GM18873 (cell line): Measurements from ENCODE around the gene CERS1.

Source experiments
- ATAC-seq: cut with Tn5 transposase; IDR thresholded peaks from one replicate; pipeline ENCODE4 v1.9.1; 2021; ENCODE audit warnings: mild to moderate bottlenecking, moderate library complexity, moderate number of reproducible peaks; ENCODE audit not compliant: unreplicated experiment, low FRiP score

The CERS1 gene

GRCh38 chr19:18899624-18900560, 3.9 kb upstream of the CERS1 start:
- no peak for ATAC-seq

- ATAC-seq = no peak
These were observed 2.9 kb upstream of the CERS1 start for GRCh38 chr19:18898607-18899408.

GRCh38 chr19:18898081-18898606, 2.2 kb upstream of the CERS1 start:
- no peak for ATAC-seq

GRCh38 chr19:18897094-18898029, 1.4 kb upstream of the CERS1 start:
- no peak for ATAC-seq

GRCh38 chr19:18896421-18896841, 473 bp upstream of the CERS1 start:
- no peak for ATAC-seq

GRCh38 chr19:18895038-18895823, 727 bp downstream of the CERS1 start:
- no peak for ATAC-seq

- ATAC-seq = no peak
These were observed 1.5 kb downstream of the CERS1 start for GRCh38 chr19:18894254-18895037.

GRCh38 chr19:18893587-18894253, 2.2 kb downstream of the CERS1 start:
- no peak for ATAC-seq

GRCh38 chr19:18889949-18890745, 5.8 kb downstream of the CERS1 start:
- no peak for ATAC-seq

- ATAC-seq = no peak
These were observed 9.0 kb downstream of the CERS1 start for GRCh38 chr19:18886972-18887371.

GRCh38 chr19:18883526-18884304, 12.2 kb downstream of the CERS1 start:
- ATAC-seq = no peak

GRCh38 chr19:18881491-18881890, 14.5 kb downstream of the CERS1 start:
- ATAC-seq = no peak

- no peak for ATAC-seq
These were observed 16.2 kb downstream of the CERS1 start for GRCh38 chr19:18879579-18880373.

GRCh38 chr19:18878858-18879578, 16.9 kb downstream of the CERS1 start:
- ATAC-seq = no peak
